NCI-H524 (cell line): ENCODE measurements around the gene MOCS1.

ENCODE experiments used
- DNase-seq, 2 experiments: peaks; one replicate each; lab custom pipeline; 2025; lab: John Stamatoyannopoulos, UW

Gene MOCS1

DNA sequence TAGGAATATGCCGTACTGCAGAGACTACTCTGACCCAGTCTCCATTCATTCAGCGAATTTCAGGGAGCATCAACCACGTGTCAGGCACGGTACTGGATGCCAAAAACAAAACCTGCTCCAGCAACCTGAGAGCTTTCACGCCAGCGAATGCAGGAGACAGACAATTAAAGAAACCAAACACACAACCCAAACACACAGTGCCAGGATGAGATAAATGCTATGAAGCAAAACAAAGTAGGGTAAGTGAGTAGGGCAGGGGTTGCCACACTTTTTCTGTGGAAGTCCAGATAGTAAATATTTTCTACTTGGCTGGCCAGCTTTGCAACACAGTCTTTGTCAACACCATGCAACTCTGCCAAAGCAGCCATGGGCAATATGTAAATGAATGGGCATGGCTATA, 10.0 kb downstream of the MOCS1 start:
- DNase-seq: no peak

DNA sequence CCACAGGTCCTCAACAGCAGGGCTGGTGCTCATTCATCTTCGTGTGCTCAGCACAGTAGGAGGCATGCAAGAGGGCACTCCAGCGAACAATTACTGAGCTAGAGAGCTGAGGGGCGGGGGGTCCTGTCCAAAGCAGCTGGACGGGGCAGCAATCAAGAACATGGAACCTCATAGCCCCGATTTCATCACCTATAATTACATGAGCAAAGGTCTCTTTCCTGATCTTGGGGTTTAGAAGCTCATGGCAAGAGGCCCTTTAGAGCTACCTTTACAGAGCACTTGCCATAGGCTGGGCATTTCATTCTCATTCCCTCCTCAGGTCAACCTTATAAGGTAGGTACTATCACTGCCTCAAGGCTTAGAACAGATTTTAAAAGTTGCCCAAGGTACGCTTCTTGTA, 10.4 kb downstream of the MOCS1 start:
- no peak for DNase-seq

DNA sequence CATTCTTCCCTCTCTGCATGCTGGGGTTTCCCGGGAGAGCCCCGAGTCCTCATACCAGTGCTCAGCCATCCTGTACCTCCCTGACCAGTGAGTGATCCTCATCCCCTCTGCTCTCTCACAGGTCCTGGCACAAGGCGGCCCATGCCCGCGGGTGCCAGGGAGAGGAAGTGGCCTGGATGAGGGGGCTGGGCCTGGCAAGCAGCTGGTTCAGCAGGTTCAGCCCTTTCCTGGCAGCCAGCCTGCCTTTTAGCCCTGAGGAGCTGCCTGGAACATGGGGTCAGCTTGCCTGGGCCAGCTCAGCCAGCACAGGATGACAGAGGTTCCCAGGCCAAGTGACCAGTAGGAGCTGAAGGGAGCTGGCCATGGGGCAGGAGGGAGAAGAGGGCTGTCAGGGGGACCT, 10.9 kb downstream of the MOCS1 start:
- DNase-seq: no peak

DNA sequence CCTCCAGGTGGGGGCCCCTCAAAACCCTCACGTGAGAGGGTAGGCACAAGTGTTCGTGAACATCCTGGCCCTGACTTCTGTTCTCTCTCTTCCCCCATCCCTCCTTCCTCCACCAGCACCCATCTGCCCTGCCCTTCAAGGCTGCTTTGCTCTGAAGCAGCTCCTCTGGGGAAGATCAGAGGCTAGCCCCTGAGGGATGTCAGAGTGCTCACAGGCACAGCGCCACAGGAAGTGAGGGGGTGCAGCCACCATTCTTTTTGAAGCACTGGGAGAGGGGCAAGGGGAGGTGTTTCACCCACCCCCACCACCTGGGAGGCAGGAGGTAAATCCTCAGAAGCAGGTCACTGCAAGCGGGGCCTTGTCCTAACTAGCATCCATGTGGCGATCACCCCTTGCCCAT, 11.4 kb downstream of the MOCS1 start:
- no peak for DNase-seq

DNA sequence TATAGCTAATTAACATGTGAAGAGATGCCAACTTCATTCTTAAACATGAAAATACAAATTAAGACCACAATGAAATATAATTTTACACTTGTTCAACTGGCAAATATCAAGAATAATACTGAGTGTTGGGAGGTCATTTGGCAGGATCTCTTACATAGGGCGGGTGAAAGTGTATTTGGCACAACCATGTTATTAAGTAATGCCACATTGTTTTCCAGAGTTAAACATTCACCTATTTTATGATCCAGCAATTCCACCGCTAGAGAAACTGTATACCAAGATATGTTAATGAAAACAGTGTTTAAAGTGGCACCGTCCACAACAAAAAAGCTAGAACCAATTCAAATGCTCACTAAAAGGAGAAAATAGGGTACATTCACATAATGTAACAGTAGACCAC, 14.1 kb downstream of the MOCS1 start:
- no peak for DNase-seq

DNA sequence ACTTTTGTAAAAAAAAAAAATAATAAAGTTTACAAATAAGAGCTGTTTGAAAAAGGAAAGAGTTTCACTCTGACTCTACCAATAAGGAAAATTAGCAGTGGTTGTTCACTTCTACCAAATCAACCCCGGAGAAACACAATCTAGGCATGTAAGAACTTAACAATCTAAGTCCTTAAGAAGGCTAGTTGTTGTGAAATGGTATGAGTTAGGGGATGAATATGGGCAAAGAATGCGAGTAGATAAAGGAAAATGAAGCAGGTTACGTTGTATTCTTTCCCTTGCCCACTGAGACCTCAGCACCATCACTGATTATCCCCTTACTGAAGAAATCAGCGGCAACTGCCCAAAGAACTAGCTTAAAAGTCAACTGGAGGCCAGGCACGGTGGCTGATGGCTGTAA, 15.4 kb downstream of the MOCS1 start:
- DNase-seq: no peak

DNA sequence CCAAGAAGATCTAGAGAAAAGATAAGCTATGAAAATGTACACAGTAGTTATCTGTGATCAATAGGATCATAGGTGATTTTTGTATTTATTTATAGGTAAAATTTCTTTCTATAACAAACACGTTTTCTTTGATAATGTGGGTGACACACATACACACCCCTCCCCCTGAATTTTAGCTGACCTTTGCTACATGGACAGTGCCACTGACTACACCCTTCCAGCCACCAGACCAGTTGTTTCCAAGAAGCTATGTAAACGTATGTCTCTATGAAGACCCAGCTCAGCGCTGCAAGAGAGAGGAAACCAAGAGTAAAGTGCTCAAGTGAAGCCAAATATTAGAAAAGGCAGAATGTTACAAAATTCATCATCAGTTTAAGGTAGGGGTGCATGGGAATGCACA, 16.3 kb downstream of the MOCS1 start:
- no peak for DNase-seq

DNA sequence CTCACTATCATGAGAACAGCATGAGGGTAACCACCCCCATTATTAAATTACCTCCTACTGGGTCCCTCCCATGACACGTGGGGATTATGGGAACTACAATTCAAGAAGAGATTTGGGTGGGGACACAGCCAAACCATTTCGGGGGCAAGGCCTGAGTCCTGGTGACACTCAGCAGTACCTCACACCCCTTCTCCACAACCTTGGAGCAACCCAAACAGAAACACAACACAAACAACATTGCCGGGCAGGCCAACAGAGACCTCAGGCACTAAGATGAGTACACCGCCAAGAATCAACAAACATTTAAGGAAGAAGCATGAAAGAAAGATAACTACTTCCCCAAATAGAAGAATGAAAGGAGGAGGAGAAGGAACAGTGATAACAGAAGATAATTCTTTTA, 16.9 kb downstream of the MOCS1 start:
- no peak for DNase-seq

DNA sequence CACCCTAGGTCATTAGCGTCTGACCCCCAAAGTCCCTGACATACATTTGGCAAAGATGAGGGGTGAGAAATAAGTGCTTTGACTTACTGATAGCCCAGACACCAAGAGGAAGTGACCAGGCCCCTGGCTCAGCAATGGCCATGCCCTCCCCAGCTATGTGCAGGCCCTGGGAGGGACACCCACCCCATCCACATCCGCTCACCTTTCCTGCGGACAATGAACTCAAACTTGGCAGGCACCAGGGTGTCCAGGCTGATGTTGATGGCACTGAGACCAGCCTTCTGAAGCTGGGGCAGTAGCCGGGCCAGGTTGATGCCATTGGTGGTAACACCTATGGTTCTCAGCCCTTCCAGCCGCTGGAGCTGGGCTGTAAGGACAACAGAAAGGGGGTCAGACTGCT, 18.4 kb downstream of the MOCS1 start:
- no peak for DNase-seq

DNA sequence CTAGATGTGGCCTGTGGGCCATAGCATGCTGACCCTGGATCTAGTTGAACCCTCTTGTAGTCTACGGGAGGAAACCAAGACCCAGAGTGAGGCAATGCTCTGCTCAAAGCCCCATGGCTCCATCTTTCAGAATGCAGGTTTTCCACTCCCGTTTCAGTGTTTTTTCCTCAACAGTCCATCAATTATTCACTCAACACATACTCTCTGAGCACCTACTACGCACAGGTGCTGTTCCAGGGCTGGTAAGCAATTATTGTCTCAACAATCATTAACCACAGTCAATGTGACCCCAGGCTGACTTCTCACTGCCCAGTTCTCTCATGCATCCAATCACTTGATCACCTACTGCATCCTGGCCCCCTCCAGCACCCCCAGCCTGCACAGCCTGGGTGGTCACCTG, 20.0 kb downstream of the MOCS1 start:
- no peak for DNase-seq

DNA sequence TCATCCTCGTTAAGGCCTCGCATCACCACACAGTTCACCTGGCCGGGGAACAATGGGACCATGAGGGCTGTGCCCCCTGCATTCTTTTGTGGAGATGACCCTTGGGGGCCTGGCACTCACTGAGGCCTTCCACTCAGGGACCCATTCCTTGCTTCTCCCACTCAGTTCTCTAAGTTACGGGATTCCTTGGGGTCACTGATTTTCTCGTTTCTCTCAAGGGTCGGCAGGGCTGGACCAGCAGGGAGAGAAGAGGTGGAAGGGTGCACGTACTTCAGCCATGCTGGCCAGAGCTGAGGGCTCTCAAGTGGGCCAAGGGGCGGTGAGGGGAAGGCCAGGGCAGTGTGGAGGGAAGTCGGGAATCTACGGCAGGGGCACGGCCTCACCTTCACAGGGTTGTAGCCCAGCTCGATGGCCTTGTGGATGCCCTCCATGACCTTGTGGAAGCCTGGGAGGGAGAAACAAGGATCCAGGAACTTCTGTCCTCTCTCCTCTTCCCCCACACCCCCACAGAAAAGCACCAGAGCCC, 20.8 kb downstream of the MOCS1 start:
- DNase-seq: no peak

DNA sequence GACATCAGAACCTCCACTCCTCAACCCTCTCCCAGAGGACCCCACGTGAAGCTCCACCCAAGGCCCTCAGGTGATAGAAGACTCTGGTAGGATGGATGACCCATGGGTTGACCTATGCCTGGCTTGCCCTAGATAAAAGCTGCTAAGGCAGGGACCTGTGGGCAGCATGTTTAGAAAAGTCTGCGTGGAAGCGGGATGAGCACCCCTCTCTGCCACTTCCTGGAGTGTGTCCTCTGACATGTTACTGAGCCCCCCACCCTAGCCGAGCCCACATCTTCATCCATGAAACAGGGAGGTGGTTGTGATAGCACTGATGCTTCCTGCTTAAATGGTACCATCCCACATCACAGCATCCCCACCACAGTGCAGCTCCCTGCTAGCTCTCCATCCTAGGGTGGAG, 21.8 kb downstream of the MOCS1 start:
- no peak for DNase-seq

DNA sequence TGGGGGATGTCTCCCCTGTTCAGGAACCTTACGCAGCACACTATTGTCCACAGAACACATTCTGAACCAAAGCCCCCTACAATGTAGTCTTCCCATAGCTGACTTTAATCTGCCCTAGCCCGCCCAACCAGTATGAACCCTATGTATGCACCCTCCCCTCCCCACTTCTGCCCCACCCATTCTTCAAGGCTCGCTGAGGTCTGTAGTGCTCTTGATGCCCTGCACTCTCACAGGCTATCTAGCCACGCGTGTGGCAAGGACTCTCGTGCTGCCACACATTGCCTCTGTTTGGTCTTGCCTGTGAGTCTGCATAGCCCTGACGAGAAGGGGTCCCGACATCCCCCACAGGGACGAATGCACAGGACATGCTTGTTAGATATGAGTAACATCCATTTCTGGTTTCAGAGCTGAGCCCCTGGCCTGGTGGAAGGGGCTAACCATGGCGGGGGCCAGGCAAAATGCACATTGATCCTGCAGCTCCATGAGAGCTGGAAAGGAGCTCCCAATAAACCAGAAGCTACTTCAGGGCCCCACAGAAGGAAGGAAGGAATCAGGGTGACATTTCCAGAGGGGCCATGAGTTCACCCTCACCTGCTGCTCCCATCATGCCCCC, 22.6 kb downstream of the MOCS1 start:
- DNase-seq: no peak

DNA sequence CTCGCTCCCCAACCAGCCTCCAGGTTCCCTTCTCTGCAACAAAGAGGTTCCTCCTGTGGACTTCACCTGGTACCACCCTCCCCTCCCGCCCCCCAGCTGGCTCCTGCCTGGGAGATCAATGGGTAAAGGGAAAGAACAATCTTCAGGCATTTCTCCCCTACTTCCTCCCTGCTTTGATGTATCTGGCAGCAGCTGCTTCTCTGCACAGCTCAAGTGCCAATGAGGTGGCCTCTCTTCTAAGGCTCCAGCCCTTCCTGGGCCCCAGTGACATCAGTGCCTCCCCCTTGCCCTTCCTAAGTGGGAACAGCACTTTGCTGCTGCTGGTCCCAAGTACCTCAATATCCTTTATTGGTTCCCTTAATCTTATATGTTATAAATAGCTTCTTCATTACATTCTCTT, 23.5 kb downstream of the MOCS1 start:
- no peak for DNase-seq

DNA sequence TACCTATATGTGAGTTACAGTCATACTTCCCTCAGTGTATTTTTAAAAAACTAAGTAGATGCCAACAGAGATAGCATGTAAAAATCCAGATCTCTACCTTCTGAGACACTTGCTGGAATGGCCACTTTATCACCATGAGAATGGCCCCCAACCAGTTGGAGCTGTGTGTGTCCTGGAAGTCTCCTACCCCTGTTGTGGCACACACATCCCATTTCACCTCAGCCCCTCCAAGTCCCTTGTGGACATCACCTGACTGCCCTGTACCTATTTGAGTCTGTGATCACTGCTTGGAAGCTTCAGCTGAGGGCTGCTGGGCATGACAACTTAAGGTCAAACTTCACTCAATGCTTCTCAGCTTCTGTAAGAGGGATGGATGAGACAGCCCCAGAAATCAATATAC, 24.1 kb downstream of the MOCS1 start:
- no peak for DNase-seq

DNA sequence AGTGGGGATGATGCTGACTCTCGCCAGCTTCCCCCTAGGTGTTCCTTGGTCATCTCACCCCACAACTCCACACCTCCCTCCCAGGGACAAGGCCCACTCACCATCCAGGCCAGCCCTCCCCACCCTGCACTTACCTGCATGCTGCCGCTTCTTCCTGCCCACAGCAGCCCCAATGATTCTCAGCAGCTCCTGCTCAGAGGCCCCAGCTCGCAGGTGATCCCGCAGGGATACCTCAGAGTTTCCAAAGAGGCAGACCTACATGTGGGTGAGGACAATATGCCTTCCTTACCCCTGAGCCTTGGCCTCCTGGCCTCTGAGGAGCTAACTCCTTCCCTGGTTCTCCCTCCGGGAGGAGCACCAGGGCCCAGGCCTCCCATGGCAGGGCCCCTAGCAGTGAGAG, 24.6 kb downstream of the MOCS1 start:
- no peak for DNase-seq

DNA sequence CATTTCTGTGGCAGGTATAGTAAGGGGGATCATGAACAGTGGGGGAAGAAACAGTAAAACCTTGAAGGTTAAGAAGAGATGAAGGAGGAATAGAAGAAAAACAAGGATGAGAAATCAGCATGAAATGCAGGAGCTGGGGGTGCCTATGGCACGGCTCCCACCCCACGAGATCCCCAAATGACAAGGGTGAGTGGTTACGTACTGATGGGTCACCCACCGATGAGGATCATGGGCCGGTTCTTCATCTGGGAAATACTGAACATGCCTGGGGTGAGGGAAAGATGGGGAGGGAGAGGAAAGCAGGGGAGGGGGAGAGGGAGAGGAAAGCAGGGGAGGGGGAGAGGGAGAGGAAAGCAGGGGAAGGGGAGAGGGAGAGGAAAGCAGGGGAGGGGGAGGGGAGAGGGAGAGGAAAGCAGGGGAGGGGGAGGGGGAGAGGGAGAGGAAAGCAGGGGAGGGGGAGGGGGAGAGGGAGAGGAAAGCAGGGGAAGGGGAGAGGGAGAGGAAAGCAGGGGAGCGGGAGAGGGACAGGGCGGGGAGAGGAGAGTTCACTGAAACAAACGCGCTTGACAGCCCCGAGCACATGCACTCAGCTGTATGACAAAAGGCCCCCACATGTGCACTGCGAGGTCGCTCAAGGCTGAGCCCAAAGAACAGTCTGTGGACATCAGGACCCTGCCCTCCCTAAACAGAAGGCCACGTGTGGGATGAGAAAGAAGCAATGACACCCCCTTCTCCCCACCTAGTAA, 25.3 kb downstream of the MOCS1 start:
- no peak for DNase-seq

DNA sequence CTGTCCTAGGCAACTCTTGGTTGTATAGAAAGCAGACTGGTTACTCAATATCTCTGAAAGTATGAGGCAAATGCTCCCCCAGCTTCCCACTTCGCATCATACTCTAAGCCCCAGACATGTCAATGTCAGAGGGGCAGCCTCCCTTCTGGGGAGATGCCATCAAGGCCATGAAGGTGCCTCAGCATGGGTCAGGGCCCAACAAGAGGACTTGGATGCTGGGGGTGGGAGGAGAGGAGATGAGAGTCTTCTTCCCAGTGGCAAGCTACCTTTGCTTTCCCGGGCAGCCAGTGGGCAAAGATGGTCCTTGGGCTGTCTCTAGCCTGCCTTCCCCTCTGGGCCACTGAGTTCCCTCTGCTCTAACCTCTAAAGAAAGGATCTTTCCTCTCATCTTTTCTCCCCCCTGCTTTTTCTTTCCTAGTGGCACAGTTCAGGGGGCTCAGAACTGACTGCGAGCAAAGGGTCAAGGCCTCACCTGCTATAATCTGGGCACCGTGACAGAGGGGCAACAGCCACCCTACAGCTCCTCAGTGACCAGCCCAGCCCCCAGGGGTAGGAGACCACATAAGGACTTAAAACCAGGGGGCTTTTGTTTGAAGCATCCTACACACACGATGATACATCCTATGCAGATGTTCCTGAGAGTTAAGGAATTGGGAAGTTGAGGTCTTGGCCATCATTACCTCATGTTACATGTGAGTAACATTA, 26.2 kb downstream of the MOCS1 start:
- no peak for DNase-seq

DNA sequence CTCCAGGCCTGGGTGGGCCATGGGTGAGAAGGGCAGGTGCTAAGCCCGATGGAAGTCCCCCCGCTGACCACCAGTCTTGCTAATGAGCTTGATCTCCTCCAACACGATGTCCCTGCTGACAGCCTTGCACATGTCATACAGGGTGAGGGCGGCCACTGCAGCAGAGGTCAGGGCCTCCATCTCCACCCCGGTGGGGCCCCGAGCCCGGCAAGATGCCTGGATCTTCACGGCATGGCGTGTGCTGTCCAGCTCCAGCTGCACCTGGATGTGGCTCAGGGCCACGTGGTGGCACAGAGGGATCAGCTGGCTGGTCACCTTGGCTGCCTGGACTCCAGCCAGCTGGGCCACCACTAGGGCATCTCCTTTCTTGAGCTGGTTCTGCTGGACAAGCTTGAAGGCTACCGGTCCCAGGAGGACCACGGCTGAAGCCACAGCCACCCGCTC, 27.9 kb downstream of the MOCS1 start:
- no peak for DNase-seq

DNA sequence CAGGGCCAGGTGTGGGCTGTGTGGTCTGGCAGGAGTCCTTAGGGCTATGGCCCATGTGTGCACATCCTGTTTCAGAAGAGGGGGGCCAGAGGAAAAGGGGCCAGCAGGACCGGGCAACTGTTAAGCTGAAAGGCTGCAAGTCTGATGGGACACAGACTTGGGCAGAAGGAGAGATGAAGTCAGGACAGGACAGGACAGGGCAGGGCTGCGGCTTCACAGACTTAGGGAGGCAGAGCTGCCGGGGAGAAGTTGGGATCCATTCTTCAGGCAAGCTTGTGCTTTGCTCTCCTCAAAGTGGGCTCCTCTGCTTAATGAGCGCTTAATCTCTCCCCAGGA, 28.7 kb downstream of the MOCS1 start:
- DNase-seq: no peak

DNA sequence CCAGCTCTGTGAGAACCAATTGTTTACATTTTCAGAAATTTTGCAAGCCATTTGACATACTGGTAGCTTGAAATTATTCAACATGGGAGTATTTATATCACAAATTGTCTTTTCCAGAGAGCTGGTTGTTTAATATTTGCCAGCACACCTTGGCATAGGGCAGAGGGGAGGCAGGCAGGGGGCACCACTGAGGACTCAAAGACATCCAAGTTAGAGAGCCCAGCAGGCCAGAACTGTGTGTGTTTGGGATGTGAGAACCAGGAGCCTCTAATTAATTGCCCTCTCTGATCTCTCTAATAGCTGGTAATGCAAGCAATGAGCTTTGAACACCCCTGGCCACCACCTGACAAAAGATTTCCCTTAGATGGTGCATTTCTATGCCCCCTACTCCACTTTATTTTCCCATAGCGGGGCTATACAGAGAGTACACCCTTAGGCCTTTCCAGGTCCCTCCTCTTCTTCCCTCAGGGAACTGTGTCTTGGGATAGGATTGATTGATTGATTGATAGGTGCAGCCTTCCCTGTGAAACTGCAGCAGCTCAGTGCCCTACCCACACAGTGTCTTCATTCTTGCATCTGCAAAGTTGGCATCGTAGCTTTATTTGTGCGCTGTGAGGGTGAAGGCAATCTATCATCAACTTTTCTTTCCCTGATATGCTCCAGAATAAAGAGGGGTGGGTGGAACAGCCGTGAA, 29.2 kb downstream of the MOCS1 start:
- no peak for DNase-seq

DNA sequence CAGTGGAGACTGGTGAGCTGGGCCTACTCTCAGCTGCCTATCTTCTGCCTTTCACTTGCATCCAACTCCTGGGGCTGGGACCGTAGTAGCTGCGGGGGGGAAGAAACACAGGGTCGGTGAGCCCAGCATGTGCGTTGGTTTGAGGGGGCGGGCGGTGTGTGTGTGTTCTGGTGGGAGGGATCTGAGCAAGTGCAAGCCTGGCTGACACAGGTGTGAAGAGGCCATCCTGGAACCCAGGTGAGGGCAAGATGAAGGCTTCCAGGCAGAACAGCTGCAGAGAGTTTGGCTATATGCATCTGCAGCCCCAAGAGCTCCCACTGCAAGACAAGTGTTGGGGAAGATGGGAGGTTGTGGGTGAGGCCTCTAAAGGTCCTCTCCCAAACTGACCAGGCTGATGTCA, 30.6 kb downstream of the MOCS1 start:
- DNase-seq: no peak
